GM23338 (cell line): ENCODE measurements around the gene CCNY.

Experiments used
- CREB1 ChIP-seq: fragments of 250-450 bp; sonication (Bioruptor Pico); IDR thresholded peaks from 2 replicates; pipeline ENCODE4 v1.5.0; 2020; ENCODE audit warnings: low read depth, mild to moderate bottlenecking, moderate library complexity
- EZH2 ChIP-seq: fragments of 200-600 bp; sonication (generic); IDR thresholded peaks from one replicate; pipeline ENCODE4 v1.8.0; 2017; ENCODE audit warnings: antibody characterized with exemption, mild to moderate bottlenecking, low read depth; ENCODE audit not compliant: unreplicated experiment
- EZH2phosphoT487 ChIP-seq: fragments of 200-600 bp; sonication (generic); IDR thresholded peaks from one replicate; pipeline ENCODE4 v1.8.1; 2018; ENCODE audit warnings: antibody characterized with exemption; ENCODE audit not compliant: unreplicated experiment
- POLR2AphosphoS5 ChIP-seq: IDR thresholded peaks from 2 replicates; pipeline ENCODE4 v1.6.1; 2016; ENCODE audit warnings: antibody characterized with exemption, low read depth
- STAT1 ChIP-seq: IDR thresholded peaks from one replicate; pipeline ENCODE4 v1.6.1; 2016; ENCODE audit warnings: antibody characterized with exemption; ENCODE audit not compliant: unreplicated experiment
- ZNF114 ChIP-seq: fragments of 250-450 bp; sonication (Bioruptor Pico); IDR thresholded peaks from 2 replicates; pipeline ENCODE4 v1.5.0; 2020; ENCODE audit warnings: mild to moderate bottlenecking, moderate library complexity
- ZNF331 ChIP-seq: fragments of 250-450 bp; sonication (Bioruptor Pico); IDR thresholded peaks from 2 replicates; pipeline ENCODE4 v1.5.0; 2020; ENCODE audit warnings: low read depth, mild to moderate bottlenecking, moderate library complexity
- TF ChIP-seq, protein P1 (sequence below), 2 experiments: fragments of 200-600 bp in 1 of 2; sonication (generic) in 1 of 2; conservative IDR thresholded peaks; 2 replicates each; pipeline versions ENCODE4 v1.5.1 to v1.6.1; 2016 to 2017; ENCODE audit warnings: antibody characterized with exemption in 2 of 2, low read depth in 2 of 2, mild to moderate bottlenecking in 2 of 2, moderate library complexity in 1 of 2
- TF ChIP-seq, protein P2 (sequence below): IDR thresholded peaks from one replicate; pipeline ENCODE4 v1.6.1; 2018; ENCODE audit warnings: antibody characterized with exemption; ENCODE audit not compliant: unreplicated experiment
- TF ChIP-seq, protein P3 (sequence below): IDR thresholded peaks from 2 replicates; pipeline ENCODE4 v1.6.1; 2016; ENCODE audit warnings: antibody characterized with exemption

DNA sequence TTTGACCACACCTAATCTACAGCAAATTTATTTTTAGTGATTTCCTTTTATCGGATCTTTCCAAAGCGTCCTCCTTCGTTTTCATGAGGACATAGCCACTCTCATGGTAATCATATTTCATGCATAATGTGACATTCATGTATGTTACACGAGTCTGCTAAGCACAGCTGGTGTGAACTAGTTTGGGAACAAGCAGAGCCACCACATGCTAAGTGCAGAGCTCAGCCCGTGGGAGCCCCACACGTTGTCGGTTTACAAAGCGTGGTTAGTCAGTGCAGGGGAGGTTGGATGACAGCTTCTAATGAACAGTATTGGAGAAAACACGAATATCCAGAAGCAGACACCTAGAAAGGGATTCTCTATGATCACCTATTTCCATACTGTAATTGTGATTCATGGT, 190.4 kb downstream of the CCNY start:
- TF ChIP-seq, protein P1, sequence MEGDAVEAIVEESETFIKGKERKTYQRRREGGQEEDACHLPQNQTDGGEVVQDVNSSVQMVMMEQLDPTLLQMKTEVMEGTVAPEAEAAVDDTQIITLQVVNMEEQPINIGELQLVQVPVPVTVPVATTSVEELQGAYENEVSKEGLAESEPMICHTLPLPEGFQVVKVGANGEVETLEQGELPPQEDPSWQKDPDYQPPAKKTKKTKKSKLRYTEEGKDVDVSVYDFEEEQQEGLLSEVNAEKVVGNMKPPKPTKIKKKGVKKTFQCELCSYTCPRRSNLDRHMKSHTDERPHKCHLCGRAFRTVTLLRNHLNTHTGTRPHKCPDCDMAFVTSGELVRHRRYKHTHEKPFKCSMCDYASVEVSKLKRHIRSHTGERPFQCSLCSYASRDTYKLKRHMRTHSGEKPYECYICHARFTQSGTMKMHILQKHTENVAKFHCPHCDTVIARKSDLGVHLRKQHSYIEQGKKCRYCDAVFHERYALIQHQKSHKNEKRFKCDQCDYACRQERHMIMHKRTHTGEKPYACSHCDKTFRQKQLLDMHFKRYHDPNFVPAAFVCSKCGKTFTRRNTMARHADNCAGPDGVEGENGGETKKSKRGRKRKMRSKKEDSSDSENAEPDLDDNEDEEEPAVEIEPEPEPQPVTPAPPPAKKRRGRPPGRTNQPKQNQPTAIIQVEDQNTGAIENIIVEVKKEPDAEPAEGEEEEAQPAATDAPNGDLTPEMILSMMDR (conservative IDR thresholded peaks at IDR 0.05; ENCODE audit: low read depth in 2 of 2), result no peak
- TF ChIP-seq EZH2 (no peak), STAT1 (no peak), EZH2phosphoT487 (no peak), ZNF331 (CRISPR knock-in tag) (no peak), CREB1 (CRISPR knock-in tag) (no peak), POLR2AphosphoS5 (no peak), ZNF114 (no peak)
- TF ChIP-seq, protein P2, sequence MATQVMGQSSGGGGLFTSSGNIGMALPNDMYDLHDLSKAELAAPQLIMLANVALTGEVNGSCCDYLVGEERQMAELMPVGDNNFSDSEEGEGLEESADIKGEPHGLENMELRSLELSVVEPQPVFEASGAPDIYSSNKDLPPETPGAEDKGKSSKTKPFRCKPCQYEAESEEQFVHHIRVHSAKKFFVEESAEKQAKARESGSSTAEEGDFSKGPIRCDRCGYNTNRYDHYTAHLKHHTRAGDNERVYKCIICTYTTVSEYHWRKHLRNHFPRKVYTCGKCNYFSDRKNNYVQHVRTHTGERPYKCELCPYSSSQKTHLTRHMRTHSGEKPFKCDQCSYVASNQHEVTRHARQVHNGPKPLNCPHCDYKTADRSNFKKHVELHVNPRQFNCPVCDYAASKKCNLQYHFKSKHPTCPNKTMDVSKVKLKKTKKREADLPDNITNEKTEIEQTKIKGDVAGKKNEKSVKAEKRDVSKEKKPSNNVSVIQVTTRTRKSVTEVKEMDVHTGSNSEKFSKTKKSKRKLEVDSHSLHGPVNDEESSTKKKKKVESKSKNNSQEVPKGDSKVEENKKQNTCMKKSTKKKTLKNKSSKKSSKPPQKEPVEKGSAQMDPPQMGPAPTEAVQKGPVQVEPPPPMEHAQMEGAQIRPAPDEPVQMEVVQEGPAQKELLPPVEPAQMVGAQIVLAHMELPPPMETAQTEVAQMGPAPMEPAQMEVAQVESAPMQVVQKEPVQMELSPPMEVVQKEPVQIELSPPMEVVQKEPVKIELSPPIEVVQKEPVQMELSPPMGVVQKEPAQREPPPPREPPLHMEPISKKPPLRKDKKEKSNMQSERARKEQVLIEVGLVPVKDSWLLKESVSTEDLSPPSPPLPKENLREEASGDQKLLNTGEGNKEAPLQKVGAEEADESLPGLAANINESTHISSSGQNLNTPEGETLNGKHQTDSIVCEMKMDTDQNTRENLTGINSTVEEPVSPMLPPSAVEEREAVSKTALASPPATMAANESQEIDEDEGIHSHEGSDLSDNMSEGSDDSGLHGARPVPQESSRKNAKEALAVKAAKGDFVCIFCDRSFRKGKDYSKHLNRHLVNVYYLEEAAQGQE, result no peak
- TF ChIP-seq, protein P3, sequence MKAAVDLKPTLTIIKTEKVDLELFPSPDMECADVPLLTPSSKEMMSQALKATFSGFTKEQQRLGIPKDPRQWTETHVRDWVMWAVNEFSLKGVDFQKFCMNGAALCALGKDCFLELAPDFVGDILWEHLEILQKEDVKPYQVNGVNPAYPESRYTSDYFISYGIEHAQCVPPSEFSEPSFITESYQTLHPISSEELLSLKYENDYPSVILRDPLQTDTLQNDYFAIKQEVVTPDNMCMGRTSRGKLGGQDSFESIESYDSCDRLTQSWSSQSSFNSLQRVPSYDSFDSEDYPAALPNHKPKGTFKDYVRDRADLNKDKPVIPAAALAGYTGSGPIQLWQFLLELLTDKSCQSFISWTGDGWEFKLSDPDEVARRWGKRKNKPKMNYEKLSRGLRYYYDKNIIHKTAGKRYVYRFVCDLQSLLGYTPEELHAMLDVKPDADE, result no peak
